ENCODE measurements around the gene KRTAP10-12. TPM values are rescaled to one million over a fixed set of nuclear protein-coding genes. Genes with fewer than 3 reads are reported as not detected.

KRTAP10-12 gene
- total RNA-seq, 1 donor from 2014 or later: not detected

GRCh38 chr21:44741921-44742320 lies 44.9 kb downstream of the KRTAP10-12 start:
- Histone ChIP-seq H3K27ac (ENCODE audit: low read depth, low read length) (no peak overlapping the region), H4K20me1 (ENCODE audit: insufficient read depth, low read length) (no peaks in the 10 kb centered on the region), H3K27me3 (ENCODE audit: insufficient read depth, low read length) (peaks cover 2% of the 10 kb centered on the region), H3K4me2 (ENCODE audit: low read length) (no peak overlapping the region), H3K4me3 (ENCODE audit: insufficient read depth, low read depth, low read length) (no peak overlapping the region), H3K4me1 (ENCODE audit: insufficient read depth, low read length) (no peaks in the 10 kb centered on the region), H3K79me2 (ENCODE audit: insufficient read depth, low read length) (no peaks in the 10 kb centered on the region), H3K9me3 (ENCODE audit: insufficient read depth, low read depth, low read length) (peaks cover 25% of the 10 kb centered on the region), H2AFZ (ENCODE audit: low read depth, low read length) (no peak overlapping the region), H3K36me3 (ENCODE audit: insufficient read depth, low read length) (no peaks in the 10 kb centered on the region), H3K9ac (ENCODE audit: low read length) (no peak overlapping the region)
- H3K4me3 Mint-ChIP-seq (ENCODE audit: unreplicated experiment): no peak overlapping the region
- TF ChIP-seq EZH2 (IDR thresholded peaks at IDR 0.05; ENCODE audit: insufficient read depth, low read length) (no peak), CTCF (IDR thresholded peaks at IDR 0.05; ENCODE audit: insufficient read depth, low read depth, low read length) (no peak)
- H3K9me3 Mint-ChIP-seq (ENCODE audit: unreplicated experiment): peaks cover 25% of the 10 kb centered on the region
- H3K27me3 Mint-ChIP-seq (ENCODE audit: low read depth, unreplicated experiment): peaks cover 31% of the 10 kb centered on the region
- no peaks in the 10 kb centered on the region for H3K36me3 Mint-ChIP-seq (ENCODE audit: low read depth, unreplicated experiment)
- FAIRE-seq (no peak), DNase-seq (ENCODE audit: low read depth) (no peak)
- H3K4me1 Mint-ChIP-seq (ENCODE audit: low read depth, unreplicated experiment): no peaks in the 10 kb centered on the region
- H3K27ac Mint-ChIP-seq (ENCODE audit: unreplicated experiment): no peak overlapping the region

GRCh38 chr21:44742418-44743153 lies 45.6 kb downstream of the KRTAP10-12 start:
- Mint-ChIP-seq H3K9me3 (ENCODE audit: unreplicated experiment) (peaks cover 24% of the 10 kb centered on the region), H3K4me3 (ENCODE audit: unreplicated experiment) (no peak overlapping the region), H3K27ac (ENCODE audit: unreplicated experiment) (no peak overlapping the region), H3K36me3 (ENCODE audit: low read depth, unreplicated experiment) (no peaks in the 10 kb centered on the region), H3K4me1 (ENCODE audit: low read depth, unreplicated experiment) (no peaks in the 10 kb centered on the region), H3K27me3 (ENCODE audit: low read depth, unreplicated experiment) (peaks cover 26% of the 10 kb centered on the region)
- Histone ChIP-seq H3K79me2 (ENCODE audit: insufficient read depth, low read length) (no peaks in the 10 kb centered on the region), H3K4me1 (ENCODE audit: insufficient read depth, low read length) (no peaks in the 10 kb centered on the region), H2AFZ (ENCODE audit: low read depth, low read length) (no peak overlapping the region), H3K27me3 (ENCODE audit: insufficient read depth, low read length) (peaks cover 2% of the 10 kb centered on the region), H3K36me3 (ENCODE audit: insufficient read depth, low read length) (no peaks in the 10 kb centered on the region), H3K27ac (ENCODE audit: low read depth, low read length) (no peak overlapping the region), H3K9me3 (ENCODE audit: insufficient read depth, low read depth, low read length) (peaks cover 20% of the 10 kb centered on the region), H3K4me3 (ENCODE audit: insufficient read depth, low read depth, low read length) (no peak overlapping the region), H4K20me1 (ENCODE audit: insufficient read depth, low read length) (no peaks in the 10 kb centered on the region), H3K9ac (ENCODE audit: low read length) (no peak overlapping the region), H3K4me2 (ENCODE audit: low read length) (no peak overlapping the region)
- no peak for TF ChIP-seq EZH2 (IDR thresholded peaks at IDR 0.05; ENCODE audit: insufficient read depth, low read length)
- no peak for FAIRE-seq
- DNase-seq (ENCODE audit: low read depth): no peak

Other genes with a start within 250 kb of the KRTAP10-12 start
- 5.2 and 5.6 TPM in 2 replicates for gene LRRC3, start 241.7 kb upstream of the KRTAP10-12 start, total RNA-seq
- gene KRTAP10-1, start 157.0 kb upstream of the KRTAP10-12 start, total RNA-seq: not detected in 2 replicates
- gene KRTAP10-2, start 145.7 kb upstream of the KRTAP10-12 start, total RNA-seq: not detected in 2 replicates
- gene KRTAP10-3, start 138.4 kb upstream of the KRTAP10-12 start, total RNA-seq: not detected in 2 replicates
- gene KRTAP10-4, start 123.4 kb upstream of the KRTAP10-12 start, total RNA-seq: not detected in 2 replicates
- gene KRTAP10-5, start 116.6 kb upstream of the KRTAP10-12 start, total RNA-seq: not detected in 2 replicates
- not detected in 2 replicates for gene KRTAP10-6, start 104.7 kb upstream of the KRTAP10-12 start, total RNA-seq
- not detected in 2 replicates for gene KRTAP10-7, start 96.6 kb upstream of the KRTAP10-12 start, total RNA-seq
- not detected in 2 replicates for gene KRTAP10-8, start 85.1 kb upstream of the KRTAP10-12 start, total RNA-seq
- gene KRTAP10-9, start 70.1 kb upstream of the KRTAP10-12 start, total RNA-seq: not detected in 2 replicates
- gene KRTAP10-10, start 59.8 kb upstream of the KRTAP10-12 start, total RNA-seq: not detected in 2 replicates
- not detected in 2 replicates for gene KRTAP10-11, start 50.8 kb upstream of the KRTAP10-12 start, total RNA-seq
- gene KRTAP12-4, start 42.5 kb upstream of the KRTAP10-12 start, total RNA-seq: not detected in 2 replicates
- gene KRTAP12-3, start 39.2 kb upstream of the KRTAP10-12 start, total RNA-seq: not detected in 2 replicates
- gene KRTAP12-2, start 30.2 kb upstream of the KRTAP10-12 start, total RNA-seq: not detected in 2 replicates
- gene KRTAP12-1, start 15.0 kb upstream of the KRTAP10-12 start, total RNA-seq: not detected in 2 replicates
- gene TSPEAR, start 14.4 kb downstream of the KRTAP10-12 start, total RNA-seq: not detected in 2 replicates
- 63.8 and 74.5 TPM in 2 replicates for gene UBE2G2, start 104.6 kb downstream of the KRTAP10-12 start, total RNA-seq
- 72.7 and 83.5 TPM in 2 replicates for gene SUMO3, start 120.9 kb downstream of the KRTAP10-12 start, total RNA-seq
- gene PTTG1IP, start 176.5 kb downstream of the KRTAP10-12 start, total RNA-seq: 208 and 240 TPM in 2 replicates
- 0.61 TPM in 1 of 2 replicates, not detected in the other for gene ITGB2, start 223.7 kb downstream of the KRTAP10-12 start, total RNA-seq
- gene SLX9, start 242.9 kb downstream of the KRTAP10-12 start, total RNA-seq: 26.0 and 38.8 TPM in 2 replicates